ENCODE results near the gene ST3GAL3.

Gene ST3GAL3

GRCh38 chr1:43786201-43786958 lies 79.0 kb downstream of the ST3GAL3 start:
- no peaks in the 10 kb centered on the region for H3K9me3 ChIP-seq (ENCODE audit: control insufficient read depth, insufficient read depth, low read depth, low read length)
- H3K27ac ChIP-seq (ENCODE audit: extremely low read depth, low read depth, low read length): no peak overlapping the region
- no peaks in the 10 kb centered on the region for H3K36me3 ChIP-seq (ENCODE audit: control insufficient read depth in 2 of 2, insufficient read depth in 1 of 2, low read length in 2 of 2)
- TF ChIP-seq, protein P1, sequence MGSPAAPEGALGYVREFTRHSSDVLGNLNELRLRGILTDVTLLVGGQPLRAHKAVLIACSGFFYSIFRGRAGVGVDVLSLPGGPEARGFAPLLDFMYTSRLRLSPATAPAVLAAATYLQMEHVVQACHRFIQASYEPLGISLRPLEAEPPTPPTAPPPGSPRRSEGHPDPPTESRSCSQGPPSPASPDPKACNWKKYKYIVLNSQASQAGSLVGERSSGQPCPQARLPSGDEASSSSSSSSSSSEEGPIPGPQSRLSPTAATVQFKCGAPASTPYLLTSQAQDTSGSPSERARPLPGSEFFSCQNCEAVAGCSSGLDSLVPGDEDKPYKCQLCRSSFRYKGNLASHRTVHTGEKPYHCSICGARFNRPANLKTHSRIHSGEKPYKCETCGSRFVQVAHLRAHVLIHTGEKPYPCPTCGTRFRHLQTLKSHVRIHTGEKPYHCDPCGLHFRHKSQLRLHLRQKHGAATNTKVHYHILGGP (tag by site-specific recombination; IDR thresholded peaks at IDR 0.05): no peak
- TF ChIP-seq ZNF138 (tag by site-specific recombination; IDR thresholded peaks at IDR 0.05; ENCODE audit: borderline replicate concordance): no peak
- TF ChIP-seq ZEB2 (tag by site-specific recombination; IDR thresholded peaks at IDR 0.05): no peak
- no peak for TF ChIP-seq ZNF221 (tag by site-specific recombination; IDR thresholded peaks at IDR 0.05; ENCODE audit: borderline replicate concordance)
- TF ChIP-seq ZNF23 (tag by site-specific recombination; IDR thresholded peaks at IDR 0.05; ENCODE audit: borderline replicate concordance): no peak
- no peak for TF ChIP-seq ZNF366 (tag by site-specific recombination; conservative IDR thresholded peaks at IDR 0.05)
- no peak for TF ChIP-seq ZNF792 (tag by site-specific recombination; IDR thresholded peaks at IDR 0.05)
- TF ChIP-seq ZNF239 (tag by site-specific recombination; IDR thresholded peaks at IDR 0.05): no peak
- TF ChIP-seq, protein P2, sequence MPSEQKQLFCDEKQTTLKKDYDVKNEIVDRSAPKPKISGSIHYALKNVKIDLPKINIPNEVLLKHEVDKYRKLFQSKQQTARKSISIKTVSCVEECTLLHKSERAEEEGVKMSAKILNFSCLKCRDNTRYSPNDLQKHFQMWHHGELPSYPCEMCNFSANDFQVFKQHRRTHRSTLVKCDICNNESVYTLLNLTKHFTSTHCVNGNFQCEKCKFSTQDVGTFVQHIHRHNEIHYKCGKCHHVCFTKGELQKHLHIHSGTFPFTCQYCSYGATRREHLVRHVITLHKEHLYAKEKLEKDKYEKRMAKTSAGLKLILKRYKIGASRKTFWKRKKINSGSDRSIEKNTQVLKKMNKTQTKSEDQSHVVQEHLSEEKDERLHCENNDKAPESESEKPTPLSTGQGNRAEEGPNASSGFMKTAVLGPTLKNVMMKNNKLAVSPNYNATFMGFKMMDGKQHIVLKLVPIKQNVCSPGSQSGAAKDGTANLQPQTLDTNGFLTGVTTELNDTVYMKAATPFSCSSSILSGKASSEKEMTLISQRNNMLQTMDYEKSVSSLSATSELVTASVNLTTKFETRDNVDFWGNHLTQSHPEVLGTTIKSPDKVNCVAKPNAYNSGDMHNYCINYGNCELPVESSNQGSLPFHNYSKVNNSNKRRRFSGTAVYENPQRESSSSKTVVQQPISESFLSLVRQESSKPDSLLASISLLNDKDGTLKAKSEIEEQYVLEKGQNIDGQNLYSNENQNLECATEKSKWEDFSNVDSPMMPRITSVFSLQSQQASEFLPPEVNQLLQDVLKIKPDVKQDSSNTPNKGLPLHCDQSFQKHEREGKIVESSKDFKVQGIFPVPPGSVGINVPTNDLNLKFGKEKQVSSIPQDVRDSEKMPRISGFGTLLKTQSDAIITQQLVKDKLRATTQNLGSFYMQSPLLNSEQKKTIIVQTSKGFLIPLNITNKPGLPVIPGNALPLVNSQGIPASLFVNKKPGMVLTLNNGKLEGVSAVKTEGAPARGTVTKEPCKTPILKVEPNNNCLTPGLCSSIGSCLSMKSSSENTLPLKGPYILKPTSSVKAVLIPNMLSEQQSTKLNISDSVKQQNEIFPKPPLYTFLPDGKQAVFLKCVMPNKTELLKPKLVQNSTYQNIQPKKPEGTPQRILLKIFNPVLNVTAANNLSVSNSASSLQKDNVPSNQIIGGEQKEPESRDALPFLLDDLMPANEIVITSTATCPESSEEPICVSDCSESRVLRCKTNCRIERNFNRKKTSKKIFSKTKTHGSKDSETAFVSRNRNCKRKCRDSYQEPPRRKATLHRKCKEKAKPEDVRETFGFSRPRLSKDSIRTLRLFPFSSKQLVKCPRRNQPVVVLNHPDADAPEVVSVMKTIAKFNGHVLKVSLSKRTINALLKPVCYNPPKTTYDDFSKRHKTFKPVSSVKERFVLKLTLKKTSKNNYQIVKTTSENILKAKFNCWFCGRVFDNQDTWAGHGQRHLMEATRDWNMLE (tag by site-specific recombination; conservative IDR thresholded peaks at IDR 0.05; ENCODE audit: low read depth): no peak
- no peaks in the 10 kb centered on the region for H3K4me1 ChIP-seq (ENCODE audit: control insufficient read depth, insufficient read depth, low read length)
- ChIA-PET POLR2A (no interaction called here), CTCF (interaction anchor here (0.6 to 1.0 kb wide), 2 partner anchors 148 to 183 kb away, joined by 4 to 5 read pairs; partner anchors contain the start of gene DPH2)
- H3K4me3 ChIP-seq (ENCODE audit: low read depth, low read length): no peak overlapping the region

DNA sequence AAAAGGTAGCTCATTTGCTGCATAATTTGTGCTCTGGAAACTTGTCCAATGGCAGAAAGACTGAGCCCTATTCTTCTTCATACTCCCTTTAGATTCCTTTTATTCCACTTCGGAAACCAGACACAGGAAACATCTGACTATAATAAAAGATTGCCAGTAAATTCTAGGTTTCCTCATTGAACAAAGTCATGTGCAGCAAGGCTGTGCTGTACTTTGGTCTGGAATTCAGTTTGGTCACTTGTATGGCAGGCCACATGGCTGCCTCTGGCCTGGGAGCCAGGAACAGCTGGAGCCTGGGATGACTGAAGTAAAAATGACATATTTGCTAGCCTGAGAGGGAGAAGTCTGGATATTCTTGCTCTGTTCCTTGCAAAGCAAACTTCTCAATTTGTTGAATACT lies 79.6 kb downstream of the ST3GAL3 start:
- ChIA-PET POLR2A (no interaction called here), CTCF (interaction anchor here (0.6 to 1.0 kb wide), 2 partner anchors 148 to 183 kb away, joined by 4 to 5 read pairs; partner anchors contain the start of gene DPH2)
- Histone ChIP-seq H3K27ac (ENCODE audit: extremely low read depth, low read depth, low read length) (no peak overlapping the region), H3K4me1 (ENCODE audit: control insufficient read depth, insufficient read depth, low read length) (no peaks in the 10 kb centered on the region), H3K9me3 (ENCODE audit: control insufficient read depth, insufficient read depth, low read depth, low read length) (no peaks in the 10 kb centered on the region), H3K36me3 (ENCODE audit: control insufficient read depth in 2 of 2, insufficient read depth in 1 of 2, low read length in 2 of 2) (no peaks in the 10 kb centered on the region), H3K4me3 (ENCODE audit: low read depth, low read length) (no peak overlapping the region)
- TF ChIP-seq ZNF324 (tag by site-specific recombination; IDR thresholded peaks at IDR 0.05): no peak
- no peak for TF ChIP-seq ZNF138 (tag by site-specific recombination; IDR thresholded peaks at IDR 0.05; ENCODE audit: borderline replicate concordance)

- CTCF ChIA-PET: interaction anchor here (1.3 kb wide), 1 partner anchor 26 kb away, joined by 6 read pairs; no protein-coding TSS in a partner anchor
- H3K4me3 ChIP-seq (ENCODE audit: low read depth, low read length): no peak overlapping the region
- POLR2A ChIA-PET: no interaction called here
- TF ChIP-seq ZNF776 (tag by site-specific recombination; IDR thresholded peaks at IDR 0.05; ENCODE audit: borderline replicate concordance): no peak
- TF ChIP-seq ZNF530 (tag by site-specific recombination; IDR thresholded peaks at IDR 0.05; ENCODE audit: low read depth): no peak
- TF ChIP-seq SALL2 (tag by site-specific recombination; IDR thresholded peaks at IDR 0.05; ENCODE audit: borderline replicate concordance): no peak
- TF ChIP-seq ZNF391 (tag by site-specific recombination; IDR thresholded peaks at IDR 0.05; ENCODE audit: borderline replicate concordance, low read depth): no peak
- TF ChIP-seq ZNF560 (tag by site-specific recombination; IDR thresholded peaks at IDR 0.05; ENCODE audit: borderline replicate concordance): no peak
- TF ChIP-seq ZBTB10 (tag by site-specific recombination; IDR thresholded peaks at IDR 0.05): no peak
- no peaks in the 10 kb centered on the region for H3K9me3 ChIP-seq (ENCODE audit: control insufficient read depth, insufficient read depth, low read depth, low read length)
- no peak overlapping the region for H3K27ac ChIP-seq (ENCODE audit: extremely low read depth, low read depth, low read length)
- H3K4me1 ChIP-seq (ENCODE audit: control insufficient read depth, insufficient read depth, low read length): no peaks in the 10 kb centered on the region
- no peaks in the 10 kb centered on the region for H3K36me3 ChIP-seq (ENCODE audit: control insufficient read depth in 2 of 2, insufficient read depth in 1 of 2, low read length in 2 of 2)
Measured at GRCh38 chr1:43789604-43790550, 82.5 kb downstream of the ST3GAL3 start.
